ENCODE data around the gene VWA5B2.

- no peak for TF ChIP-seq CTCF (IDR thresholded peaks at IDR 0.05; ENCODE audit: insufficient read depth, low read length, poor library complexity, severe bottlenecking)
- TF ChIP-seq EZH2phosphoT487 (conservative IDR thresholded peaks at IDR 0.05; ENCODE audit: low read length), result no peak
These were observed 36.5 kb upstream of the VWA5B2 start for GRCh38 chr3:184192889-184193288.
